ENCODE measurements around the gene ING5.
"Not testable (repeated sequence)": the region's sequence is repeated elsewhere in the genome, so short reads cannot be mapped to it uniquely, and the experiment has no call there.

ING5 gene

DNA sequence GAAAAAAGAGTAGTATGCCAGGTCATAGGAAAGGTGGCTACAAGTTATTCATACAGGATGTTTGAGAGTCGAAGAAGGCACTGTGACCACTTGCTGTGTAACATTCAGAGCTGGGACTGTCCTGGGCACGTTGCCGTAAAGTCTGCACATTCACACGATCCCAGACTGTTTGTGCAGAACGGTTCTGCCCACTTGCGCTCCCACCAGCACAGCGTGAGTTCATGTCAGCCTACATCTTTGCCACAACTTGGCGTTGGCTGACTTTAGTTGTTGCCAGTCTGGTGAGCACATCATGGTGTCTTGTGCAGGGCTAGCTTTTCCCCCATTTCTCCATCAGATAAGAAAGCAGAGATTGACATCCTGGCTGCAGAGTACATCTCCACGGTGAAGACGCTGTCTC is 7.0 kb downstream of the ING5 start:
- DNase-seq = no peak

DNA sequence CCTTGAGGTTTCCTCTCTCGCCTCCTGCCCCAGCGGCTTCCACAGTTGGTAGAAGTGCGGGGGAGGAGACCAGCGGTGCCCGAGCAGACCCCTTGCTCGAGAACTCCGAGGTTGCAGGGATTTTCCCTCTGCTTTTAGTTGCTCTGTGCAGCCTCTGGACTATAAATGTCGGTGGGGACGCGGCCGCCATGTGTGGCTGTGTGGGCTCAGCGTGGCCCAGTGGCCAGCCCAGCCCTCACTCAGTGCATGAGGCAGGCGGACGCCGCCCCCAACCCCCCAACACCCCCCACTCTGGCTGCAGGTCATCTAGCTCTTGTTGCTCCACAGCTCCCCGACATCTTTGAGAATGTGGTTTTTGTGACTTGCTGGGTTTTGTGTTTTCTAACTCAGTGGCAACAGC is 17.3 kb downstream of the ING5 start:
- no peak for DNase-seq

DNA sequence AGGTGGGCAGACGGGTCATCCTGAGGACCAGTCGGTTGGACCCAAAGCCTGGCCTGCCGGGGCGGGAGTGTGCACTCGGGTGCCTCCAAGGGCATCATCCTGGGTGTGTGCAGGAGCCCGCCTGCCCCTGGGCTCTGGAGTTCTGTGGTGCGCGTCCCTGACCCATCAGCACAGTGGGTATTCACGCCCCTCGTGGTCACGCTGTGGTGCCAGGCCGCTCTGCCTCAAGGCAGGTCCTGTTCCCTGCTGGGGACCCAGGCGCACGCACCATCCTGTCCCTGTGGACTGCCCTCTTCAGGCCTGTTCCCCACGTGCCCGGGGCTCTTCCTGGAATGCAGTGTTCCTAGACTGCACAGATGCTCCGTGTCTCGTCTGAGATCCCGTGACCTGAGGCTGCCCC is 18.3 kb downstream of the ING5 start:
- no peak for DNase-seq

GRCh38 chr2:241720560-241720959 is 18.7 kb downstream of the ING5 start:
- DNase-seq = no peak

GRCh38 chr2:241721852-241722251 is 20.0 kb downstream of the ING5 start:
- no peak for DNase-seq

DNA sequence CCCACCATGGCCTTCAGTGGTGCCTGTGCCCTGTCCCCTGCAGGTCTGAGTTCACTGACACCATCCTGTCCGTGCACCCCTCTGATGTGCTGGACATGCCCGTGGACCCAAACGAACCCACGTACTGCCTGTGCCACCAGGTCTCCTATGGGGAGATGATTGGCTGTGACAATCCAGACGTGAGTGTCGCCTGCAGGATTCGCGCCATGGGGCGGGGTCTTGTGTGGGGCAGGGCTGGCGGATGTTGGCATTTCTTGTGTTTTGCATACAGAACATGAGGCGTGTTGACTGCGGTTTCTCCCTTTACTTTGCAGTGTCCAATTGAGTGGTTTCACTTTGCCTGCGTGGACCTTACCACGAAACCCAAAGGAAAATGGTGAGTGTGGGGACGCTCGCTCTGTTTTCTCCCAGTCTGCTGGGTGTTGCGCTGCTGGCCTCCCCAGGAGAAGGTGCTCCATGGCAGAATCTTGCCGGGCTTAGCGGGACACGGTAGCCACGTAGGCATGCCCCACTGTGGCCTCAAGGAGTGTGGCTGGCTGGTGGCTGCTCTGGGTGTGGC is 21.1 kb downstream of the ING5 start:
- DNase-seq = no peak

GRCh38 chr2:241724259-241724974 is 22.6 kb downstream of the ING5 start:
- no peak for DNase-seq

- DNase-seq = no peak
Measured at GRCh38 chr2:241724975-241725870, 23.4 kb downstream of the ING5 start.

- DNase-seq = no peak
Measured at GRCh38 chr2:241726459-241726858, 24.6 kb downstream of the ING5 start.

DNA sequence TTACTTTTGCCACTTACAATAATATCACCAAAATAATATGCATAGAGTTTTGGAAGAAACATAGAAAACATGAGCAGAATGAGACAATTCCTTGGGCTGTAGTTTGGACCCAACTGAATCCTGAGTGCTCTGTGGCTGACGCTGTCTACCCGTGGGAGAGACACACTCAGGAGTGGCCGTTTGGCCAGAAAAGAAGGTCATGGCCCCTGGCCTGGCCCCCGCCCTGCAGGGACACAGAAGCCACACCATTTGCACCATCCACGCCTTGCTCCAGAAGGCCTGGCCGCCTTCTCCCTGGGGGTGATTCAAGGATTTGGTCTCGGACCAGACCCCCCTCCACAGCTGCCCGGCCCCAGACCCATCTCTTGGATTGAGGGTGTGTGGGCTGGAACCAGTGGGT is 26.2 kb downstream of the ING5 start:
- no peak for DNase-seq

GRCh38 chr2:241728627-241729026 is 26.8 kb downstream of the ING5 start:
- DNase-seq = no peak

- DNase-seq = no peak
Measured at GRCh38 chr2:241729868-241730267, 28.0 kb downstream of the ING5 start.

- no peak for DNase-seq
Measured at GRCh38 chr2:241730671-241731293, 28.9 kb downstream of the ING5 start.

GRCh38 chr2:241732513-241733186 is 30.8 kb downstream of the ING5 start:
- not testable (repeated sequence) for DNase-seq

- DNase-seq = no peak
Measured at GRCh38 chr2:241733391-241734207, 31.8 kb downstream of the ING5 start.

DNA sequence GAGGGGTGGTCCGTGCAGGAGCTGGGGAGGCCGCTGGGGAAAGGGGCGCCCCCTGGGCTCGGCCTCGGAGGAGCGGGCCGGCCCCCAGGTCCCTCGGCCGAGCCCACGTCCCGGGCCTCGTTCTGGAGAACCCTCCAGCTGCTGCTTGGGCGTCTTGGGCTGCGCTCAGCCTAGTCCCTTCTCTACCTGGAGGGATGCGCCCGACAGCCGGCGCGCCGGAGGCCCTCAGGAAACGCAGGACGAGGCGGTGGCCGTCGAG is 32.3 kb downstream of the ING5 start:
- no peak for DNase-seq

GRCh38 chr2:241734467-241735208 is 32.8 kb downstream of the ING5 start, which contains the start of gene D2HGDH:
D2HGDH (plus strand) TSS chr2:241734630; CDS start chr2:241735225, 595 bp downstream.
- peak; percentile 54 for DNase-seq

- no peak for DNase-seq
Measured at GRCh38 chr2:241736111-241736510, 34.3 kb downstream of the ING5 start.

DNA sequence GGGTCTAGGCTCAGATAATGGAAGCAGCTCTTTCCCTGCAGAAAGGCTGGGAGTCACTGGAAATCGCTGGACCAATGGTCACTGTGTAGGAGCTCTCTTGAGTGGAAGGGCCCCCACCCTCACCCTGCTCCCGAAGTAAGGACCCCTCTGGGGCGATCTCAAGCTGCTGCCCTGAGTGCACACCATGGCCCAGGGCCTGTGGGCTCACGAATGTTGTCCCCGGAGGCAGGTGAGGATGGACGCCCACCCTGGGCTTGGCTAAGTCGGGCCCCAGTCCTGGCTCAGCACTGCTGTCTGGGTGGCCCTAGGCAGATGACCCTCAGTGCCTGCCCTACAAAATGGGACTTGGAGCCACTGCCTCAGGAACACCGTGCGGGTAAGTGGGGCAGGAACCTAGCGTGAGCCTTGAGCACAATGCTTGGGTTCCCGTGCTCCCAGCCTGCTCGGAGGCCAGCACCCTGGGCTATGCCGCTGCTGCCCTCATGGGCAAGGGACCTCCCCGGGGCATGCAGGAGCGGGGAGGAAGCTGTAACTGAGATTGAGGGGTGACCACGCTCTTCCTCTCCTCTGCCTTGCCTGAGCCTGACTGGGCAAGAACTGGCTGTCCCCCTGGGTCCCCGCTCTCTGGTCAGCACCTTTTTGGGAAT is 36.3 kb downstream of the ING5 start:
- DNase-seq = no peak

DNA sequence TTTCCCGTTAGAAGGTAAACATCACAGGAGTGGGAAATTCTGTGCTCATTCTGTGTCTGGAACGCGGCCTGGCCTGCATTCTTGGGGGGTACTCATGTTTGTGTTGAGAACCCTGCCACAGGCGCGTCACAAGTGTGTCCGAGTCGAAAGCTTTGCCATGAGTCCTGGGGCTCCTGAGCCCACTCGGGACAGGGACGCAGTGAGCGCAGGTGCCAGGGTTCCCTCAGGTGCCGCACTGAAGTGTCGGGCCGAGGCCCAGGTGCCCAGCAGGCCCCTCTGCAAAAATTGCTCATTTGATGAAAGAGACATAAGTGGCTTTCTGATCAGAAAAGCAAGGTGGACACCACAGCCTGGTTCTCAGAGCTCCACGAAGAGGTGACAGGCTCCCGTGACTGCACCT is 37.3 kb downstream of the ING5 start:
- no peak for DNase-seq

- no peak for DNase-seq
Measured at GRCh38 chr2:241739651-241740050, 37.8 kb downstream of the ING5 start.

Data from DMS79 treated with DMSO at 0.1 percent for 48 hours (cell line).